GM06990 (cell line): ENCODE data around the gene MATN4.

Source experiments
- DNase-seq: peaks from one replicate; pipeline ENCODE4 v3.0.0-alpha.2; 2011; ENCODE audit not compliant: insufficient read length; ENCODE audit errors: extremely low read depth
- H3K27me3 ChIP-seq: replicated peaks from 2 replicates; pipeline ENCODE4 v1.6.0; 2011; ENCODE audit warnings: low read length; ENCODE audit not compliant: control insufficient read depth, insufficient read depth
- H3K36me3 ChIP-seq: 2 replicates; pipeline ENCODE4 v1.5.1; 2011; ENCODE audit warnings: low read length; ENCODE audit not compliant: control insufficient read depth, insufficient read depth
- H3K4me3 ChIP-seq: replicated peaks from 2 replicates; pipeline ENCODE4 v1.5.1; 2011; ENCODE audit warnings: low read depth, mild to moderate bottlenecking, control low read depth, low read length
- CTCF ChIP-seq: IDR thresholded peaks from 2 replicates; pipeline ENCODE4 v1.5.1; 2011; ENCODE audit warnings: low read length, control low read depth, mild to moderate bottlenecking, inconsistent platforms; ENCODE audit not compliant: insufficient read depth, poor library complexity, severe bottlenecking

MATN4 gene

GRCh38 chr20:45303586-45304463, 4.3 kb downstream of the MATN4 start:
- Histone ChIP-seq H3K4me3 (no peak overlapping the region), H3K36me3 (no peaks in the 10 kb centered on the region), H3K27me3 (no peaks in the 10 kb centered on the region; the same call in 1 of the 2 replicates)
- no peak for TF ChIP-seq CTCF
- DNase-seq, result no peak

DNA sequence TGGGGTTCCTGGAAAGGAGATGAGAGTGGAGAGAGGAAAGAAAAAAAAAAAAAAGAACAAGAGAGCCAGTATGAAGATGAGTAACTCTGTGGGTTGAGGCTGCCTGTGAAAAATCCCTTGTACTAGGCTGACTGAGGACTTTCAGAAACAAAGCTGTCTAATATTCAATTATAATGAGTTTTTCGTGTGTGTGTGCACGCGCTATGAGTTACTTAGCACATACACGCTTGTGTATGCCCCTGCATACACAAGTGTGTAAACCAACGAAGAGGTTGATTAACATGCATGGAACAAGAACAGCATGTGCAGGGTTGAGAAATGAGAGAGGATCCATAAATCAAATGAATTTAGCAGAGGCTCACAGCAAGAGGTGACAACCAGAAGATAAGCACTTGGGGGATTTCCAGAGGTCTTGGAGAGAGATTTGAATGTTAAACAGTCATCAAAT, 6.3 kb downstream of the MATN4 start:
- no peak overlapping the region for H3K4me3 ChIP-seq
- no peak for TF ChIP-seq CTCF
- H3K27me3 ChIP-seq, result no peaks in the 10 kb centered on the region
- H3K36me3 ChIP-seq, result no peaks in the 10 kb centered on the region
- DNase-seq, result no peak

GRCh38 chr20:45300961-45301360, 7.1 kb downstream of the MATN4 start:
- Histone ChIP-seq H3K36me3 (no peaks in the 10 kb centered on the region), H3K4me3 (no peak overlapping the region), H3K27me3 (no peaks in the 10 kb centered on the region)
- TF ChIP-seq CTCF, result peak; percentile 79
- no peak for DNase-seq

DNA sequence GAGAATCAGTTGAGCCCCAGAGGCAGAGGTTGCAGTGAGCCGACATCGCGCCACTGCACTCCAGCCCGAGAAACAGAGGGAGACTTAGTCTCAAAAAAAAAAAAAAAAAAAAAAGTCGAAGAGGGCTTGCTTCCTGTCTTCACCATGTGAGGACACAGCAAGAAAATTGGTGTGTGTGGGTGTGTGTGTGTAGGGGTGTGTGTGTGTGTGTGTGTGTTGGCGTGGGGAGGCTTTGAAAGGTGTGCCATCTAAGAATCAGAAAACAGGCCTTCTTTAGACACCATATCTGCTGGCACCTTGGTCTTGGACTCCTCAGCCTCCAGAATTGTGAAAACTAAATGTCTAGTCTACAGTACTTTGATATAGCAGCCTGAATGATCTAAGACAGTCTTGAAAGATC, 8.3 kb downstream of the MATN4 start:
- H3K4me3 ChIP-seq, result no peak overlapping the region
- no peak for DNase-seq
- no peaks in the 10 kb centered on the region for H3K27me3 ChIP-seq
- no peaks in the 10 kb centered on the region for H3K36me3 ChIP-seq
- no peak for TF ChIP-seq CTCF

- Histone ChIP-seq H3K27me3 (no peaks in the 10 kb centered on the region), H3K36me3 (no peaks in the 10 kb centered on the region), H3K4me3 (no peak overlapping the region)
- DNase-seq, result no peak
- no peak for TF ChIP-seq CTCF
These were observed 10.2 kb downstream of the MATN4 start for GRCh38 chr20:45297786-45298497.
